GM21717 (cell line): ENCODE measurements around the gene GAREM1.
A peak's percentile ranks its signal among the peaks of the same experiment; 100 is the strongest.
"Not testable (repeated sequence)": the region's sequence is repeated elsewhere in the genome, so short reads cannot be mapped to it uniquely, and the experiment has no call there.

ENCODE experiments used
- ATAC-seq: cut with Tn5 transposase; IDR thresholded peaks from one replicate; pipeline ENCODE4 v1.9.1; 2021; ENCODE audit warnings: mild to moderate bottlenecking, moderate library complexity; ENCODE audit not compliant: unreplicated experiment

Gene GAREM1

GRCh38 chr18:32297579-32298170, 173.0 kb downstream of the GAREM1 start:
- ATAC-seq: no peak

GRCh38 chr18:32296851-32297250, 173.8 kb downstream of the GAREM1 start:
- ATAC-seq: no peak

DNA sequence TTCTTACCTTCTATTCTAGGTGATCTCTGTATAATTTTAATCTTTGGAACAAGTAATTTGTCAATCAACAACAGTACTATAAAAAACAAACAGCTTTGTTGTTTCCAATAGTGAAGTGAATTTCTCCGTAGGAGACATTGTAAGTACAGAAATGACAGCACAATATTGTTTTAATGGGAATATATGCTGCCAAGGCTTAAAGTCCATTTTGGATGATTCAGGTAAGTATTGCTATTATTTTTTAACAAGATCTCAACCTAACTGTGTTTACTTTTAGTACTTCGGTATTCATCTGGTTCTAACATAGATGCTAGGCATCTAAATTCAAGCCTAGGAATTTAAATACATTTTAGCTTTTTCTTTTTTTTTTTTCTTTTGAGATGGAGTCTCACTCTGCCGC, 175.1 kb downstream of the GAREM1 start:
- ATAC-seq: no peak

DNA sequence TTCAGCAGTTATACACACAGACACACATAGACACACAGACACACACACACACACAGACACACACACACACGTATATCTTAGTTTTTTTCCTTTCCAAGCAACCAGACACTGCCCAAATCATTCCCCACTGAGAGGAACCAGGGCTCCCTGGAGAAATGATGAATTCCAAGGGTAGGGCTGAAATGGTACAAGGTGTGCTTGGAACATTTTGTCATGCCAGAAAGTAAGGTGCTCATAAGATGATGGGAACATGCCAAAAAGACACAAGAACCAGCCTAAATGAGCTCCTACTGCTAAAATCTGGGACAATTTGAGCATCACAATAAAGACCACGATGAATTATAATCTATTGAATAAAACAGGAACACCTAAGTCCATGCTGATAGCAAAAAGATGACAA, 177.6 kb downstream of the GAREM1 start:
- ATAC-seq: no peak

GRCh38 chr18:32291623-32292022, 179.1 kb downstream of the GAREM1 start:
- not testable (repeated sequence) for ATAC-seq

GRCh38 chr18:32290810-32291209, 179.9 kb downstream of the GAREM1 start:
- ATAC-seq: no peak

- peak; percentile 73 for ATAC-seq
Observed at GRCh38 chr18:32289483-32290075, 181.1 kb downstream of the GAREM1 start.

DNA sequence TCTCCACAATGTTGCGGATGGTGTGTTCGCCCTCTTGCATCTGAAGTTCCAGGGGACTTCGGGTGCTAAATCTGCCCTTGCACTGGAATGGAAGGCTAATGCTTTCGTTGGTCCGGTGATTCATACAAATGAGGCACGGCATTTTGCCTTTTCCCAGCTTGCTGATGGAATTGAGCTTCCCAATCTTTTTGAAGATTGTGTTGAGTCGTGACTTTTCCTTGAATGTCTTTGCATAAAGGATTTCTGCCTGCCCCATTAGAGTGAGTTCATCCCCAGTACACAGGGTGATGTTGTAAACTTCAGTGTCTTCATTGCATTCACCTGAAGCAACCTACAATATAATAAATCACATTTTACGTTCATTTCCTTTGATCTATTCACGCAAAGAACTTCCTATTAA, 182.8 kb downstream of the GAREM1 start:
- ATAC-seq: no peak

DNA sequence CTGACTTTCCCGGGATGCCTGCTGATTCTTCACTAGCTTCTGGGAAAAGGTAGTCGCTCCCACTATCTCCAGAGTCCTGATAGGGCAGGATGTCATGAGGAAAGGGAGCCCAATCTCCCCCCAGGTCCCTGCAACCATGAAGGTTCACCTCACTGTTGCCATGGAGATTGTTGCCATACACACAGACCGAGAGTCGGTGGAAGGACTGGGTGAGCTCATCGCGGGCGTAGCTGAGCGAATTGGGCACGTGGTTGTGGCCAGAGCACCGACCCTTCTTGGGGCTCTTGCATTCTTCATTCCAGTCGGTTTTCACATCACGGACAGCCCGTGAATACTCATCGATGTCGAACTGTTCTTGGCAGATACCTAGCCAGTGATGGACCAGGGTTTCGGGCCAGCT, 183.4 kb downstream of the GAREM1 start:
- ATAC-seq: no peak

GRCh38 chr18:32286749-32287148, 183.9 kb downstream of the GAREM1 start:
- no peak for ATAC-seq

DNA sequence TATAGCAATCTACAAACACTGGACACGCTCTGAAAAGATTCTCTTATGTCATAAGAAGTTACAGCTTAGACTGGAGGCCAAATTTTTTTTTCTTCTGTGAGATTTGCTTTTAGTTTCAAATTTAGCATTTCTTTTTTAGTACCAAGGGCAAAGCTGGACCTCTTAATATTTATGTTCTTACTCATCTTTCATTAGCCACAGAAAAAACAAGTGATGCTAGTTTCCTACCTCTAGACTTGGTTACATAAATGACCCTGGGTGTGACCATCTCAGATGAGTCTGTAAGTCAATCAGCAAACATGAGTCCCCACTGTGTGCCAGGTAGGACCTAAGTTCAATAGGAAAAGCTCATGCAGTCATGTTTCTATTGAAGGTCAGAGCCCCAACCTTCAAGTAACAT, 186.4 kb downstream of the GAREM1 start:
- ATAC-seq: no peak

GRCh38 chr18:32280911-32281310, 189.8 kb downstream of the GAREM1 start:
- ATAC-seq: no peak

GRCh38 chr18:32280188-32280783, 190.4 kb downstream of the GAREM1 start:
- ATAC-seq: no peak

DNA sequence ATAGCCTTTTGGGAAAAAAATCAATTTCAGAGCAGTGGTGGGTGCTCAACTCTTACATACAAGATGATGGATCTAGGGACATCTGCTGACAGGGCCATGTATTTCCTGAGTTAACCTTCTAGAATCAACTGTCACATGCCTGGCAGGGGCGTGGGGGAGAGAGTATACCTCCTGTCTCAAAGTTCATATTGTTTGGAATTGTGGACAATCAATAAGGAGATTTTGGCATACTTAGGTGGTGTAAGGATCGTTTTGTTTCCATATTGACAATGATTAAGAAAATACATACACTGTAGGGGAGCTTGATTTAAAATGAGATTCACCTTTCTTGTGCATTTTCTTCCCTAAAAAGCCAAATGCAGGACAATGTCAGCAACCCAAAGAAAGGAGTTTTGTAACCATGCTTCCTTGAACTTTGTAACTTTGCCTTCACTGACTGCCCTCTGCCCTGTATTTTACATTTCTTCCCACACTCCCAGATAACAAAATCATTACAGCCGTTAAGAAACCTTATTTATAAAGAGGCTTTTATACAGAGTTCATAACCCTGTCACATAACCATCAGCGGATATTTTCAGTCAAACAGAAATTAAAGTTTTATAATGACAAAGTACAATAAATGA, 192.4 kb downstream of the GAREM1 start:
- ATAC-seq: no peak

DNA sequence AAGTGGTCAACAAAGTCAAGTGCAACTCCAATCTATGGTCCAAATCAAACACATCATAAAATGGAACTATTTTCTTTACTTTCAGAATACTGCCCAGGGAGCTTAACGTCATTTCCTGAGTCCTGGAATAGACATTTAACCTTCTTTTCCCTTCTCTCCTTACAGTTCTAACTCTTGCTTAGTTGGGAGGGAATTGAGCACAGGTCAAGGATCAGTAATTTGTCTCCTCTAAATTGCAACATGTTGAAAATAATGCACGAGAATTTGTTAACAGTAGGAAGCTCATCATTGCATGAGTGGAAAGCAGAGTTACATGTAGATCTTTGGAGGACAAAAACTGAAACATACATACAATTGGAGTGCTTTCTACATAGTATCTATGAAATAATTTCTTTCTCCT, 193.1 kb downstream of the GAREM1 start:
- no peak for ATAC-seq

DNA sequence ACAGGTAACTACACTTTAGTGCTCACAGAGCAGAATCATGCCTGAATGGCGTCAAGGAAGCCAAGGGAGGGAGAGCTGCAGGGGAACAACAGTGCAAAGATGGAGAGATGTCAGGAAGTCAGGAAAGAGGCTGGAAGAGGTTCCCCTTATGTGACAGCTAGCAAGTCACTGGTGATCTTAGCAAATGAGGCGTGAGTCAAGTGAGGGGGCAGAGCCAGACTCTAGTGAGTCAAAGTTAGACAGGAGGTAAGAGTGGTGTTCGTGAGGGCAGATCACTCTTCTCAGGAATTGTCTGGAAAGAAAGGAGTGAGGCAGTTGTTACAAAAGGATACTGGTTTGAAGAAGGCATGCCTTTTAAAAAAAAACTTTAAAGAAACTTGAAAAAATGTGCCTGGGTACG, 193.8 kb downstream of the GAREM1 start:
- ATAC-seq: no peak

GRCh38 chr18:32276256-32276655, 194.4 kb downstream of the GAREM1 start:
- no peak for ATAC-seq

GRCh38 chr18:32275221-32275620, 195.5 kb downstream of the GAREM1 start:
- ATAC-seq: no peak

- ATAC-seq: no peak
Observed at GRCh38 chr18:32274307-32274706, 196.4 kb downstream of the GAREM1 start.

DNA sequence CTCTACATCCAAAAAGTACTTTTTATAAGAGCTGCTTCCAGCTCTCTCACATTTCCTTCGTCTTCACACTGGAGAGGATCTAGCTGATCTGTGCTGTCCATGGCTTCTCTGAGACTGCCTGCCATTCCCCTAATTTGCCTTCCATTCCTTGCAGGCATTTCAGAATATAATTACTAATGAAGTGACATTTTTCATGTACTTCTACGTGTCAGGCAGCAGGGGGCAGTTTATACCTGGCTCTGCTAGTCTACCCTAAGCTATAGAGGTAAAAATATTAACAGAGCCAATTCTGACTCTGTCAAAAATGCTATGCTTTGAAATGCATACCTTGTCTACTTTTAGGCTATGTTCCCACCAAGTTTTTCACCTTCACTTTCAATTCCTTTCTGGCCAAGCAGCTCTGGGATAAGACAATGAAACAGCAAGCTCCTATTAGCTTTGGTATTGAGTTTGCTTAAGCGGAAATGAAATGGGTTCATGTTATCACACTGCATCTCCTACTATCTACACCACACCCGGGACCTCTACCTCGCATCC, 198.9 kb downstream of the GAREM1 start:
- peak; percentile 73 for ATAC-seq

DNA sequence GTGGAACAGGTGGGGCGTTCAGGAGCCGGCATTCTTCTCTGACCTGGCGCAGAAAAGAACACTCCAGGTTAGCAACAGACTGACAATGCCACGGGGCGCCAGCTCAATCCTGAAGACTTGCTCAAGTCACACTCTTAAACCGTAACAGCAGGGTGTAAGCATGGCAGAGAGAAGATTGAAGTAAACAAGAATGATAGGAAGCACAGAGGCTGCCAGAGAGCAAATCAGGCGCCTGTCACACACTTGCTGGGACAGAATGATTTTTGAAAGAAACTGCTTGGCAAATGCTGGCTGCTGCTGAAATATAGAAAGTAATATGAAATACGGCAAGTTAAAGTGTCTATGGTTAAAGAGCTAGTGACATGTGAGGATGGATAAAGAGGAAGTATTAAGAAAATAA, 200.3 kb downstream of the GAREM1 start:
- no peak for ATAC-seq

DNA sequence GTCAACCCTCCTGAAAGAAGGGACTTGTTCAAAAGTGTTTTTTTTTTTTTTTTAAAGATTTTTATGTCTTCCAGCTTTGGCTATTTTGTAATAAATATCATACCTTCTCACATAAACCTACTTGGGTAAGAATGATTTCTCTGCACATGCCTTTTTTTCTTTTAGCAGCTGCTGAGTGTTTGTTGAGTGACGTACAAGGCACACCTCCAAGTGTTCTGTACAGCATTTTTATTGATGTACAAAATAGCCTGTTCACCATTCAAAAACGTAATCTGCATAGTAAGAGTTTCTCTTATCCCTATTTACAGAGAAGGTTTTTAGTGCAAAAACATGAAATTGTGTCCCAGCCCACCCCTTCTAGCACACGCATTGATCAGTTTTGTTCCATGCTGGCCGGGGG, 203.2 kb downstream of the GAREM1 start:
- no peak for ATAC-seq
